Measurements from ENCODE around the gene CCL20.

Gene CCL20

DNA sequence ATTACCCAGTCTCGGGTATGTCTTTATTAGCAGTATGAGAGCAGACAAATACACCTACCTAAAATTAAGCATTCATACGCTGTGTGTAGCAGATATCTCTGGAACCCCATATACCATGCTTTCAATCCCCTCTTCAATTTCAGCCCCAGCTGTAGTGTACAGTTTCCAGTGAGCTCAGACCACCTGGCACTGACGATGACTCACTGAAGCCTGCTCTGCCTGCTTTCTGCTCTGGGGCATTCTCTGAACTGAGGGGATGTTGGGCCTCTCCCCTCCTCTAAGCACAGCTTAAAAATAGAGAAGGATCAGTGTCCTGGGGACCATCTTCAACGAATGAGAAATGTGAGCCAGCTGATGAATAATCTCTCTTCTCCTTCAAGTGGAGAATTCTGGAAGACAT is 8.7 kb upstream of the CCL20 start:
- no peak for DNase-seq

DNA sequence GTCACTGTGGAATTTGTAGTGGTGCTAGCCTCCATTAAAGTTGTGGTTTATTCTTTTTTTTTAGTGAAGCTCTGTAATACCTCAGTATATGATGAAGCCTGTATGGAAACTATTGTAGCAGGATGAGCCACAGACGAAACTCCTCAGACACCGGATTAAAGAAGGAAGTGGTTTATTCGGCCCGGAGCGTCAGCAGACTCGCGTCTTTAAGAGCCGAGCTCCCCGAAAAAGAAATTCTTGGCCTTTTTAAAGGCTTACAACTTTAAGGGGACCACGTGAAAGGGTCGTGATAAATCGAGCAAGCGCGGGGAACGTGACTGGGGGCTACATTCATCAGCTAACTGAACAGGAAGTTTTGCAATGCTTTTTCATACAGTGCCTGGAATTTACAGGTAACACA is 8.1 kb upstream of the CCL20 start:
- peak; percentile 48 for DNase-seq

DNA sequence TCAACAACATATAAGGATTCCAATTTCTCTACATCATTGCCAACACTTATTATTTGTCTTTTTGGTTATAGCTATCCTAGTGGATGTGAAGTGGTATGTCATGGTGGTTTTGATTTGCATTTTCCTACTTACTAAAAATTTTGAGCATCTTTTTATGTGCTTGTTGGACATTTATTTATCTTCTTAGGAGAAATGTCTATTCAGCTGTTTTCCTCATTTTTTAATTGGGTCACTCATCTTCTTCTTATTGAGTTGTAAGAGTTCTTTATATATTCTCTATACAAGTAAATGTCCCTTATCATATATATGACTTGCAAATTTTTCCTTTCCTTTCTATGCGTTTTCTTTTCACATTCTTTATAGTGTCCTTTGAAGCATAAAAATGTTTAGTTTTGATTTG is 4.7 kb upstream of the CCL20 start:
- DNase-seq = no peak

DNA sequence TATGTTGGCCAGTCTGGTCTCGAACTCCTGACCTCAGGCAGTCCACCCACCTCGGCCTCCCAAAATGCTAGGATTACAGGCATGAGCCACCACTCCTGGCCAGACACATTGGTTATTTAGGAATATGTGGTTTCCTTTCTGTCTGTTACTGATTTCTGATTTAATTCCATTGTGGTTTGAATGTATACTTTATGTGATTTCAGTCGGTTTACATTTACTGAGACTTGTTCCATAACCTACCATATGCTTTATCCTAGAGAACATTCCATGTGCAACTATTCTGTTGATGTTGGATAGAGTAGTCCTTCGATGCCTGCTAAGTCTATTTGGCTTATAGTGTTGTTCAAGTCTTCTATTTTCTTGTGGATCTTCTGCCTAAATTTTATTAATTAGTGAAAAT is 1.6 kb upstream of the CCL20 start:
- DNase-seq = no peak

DNA sequence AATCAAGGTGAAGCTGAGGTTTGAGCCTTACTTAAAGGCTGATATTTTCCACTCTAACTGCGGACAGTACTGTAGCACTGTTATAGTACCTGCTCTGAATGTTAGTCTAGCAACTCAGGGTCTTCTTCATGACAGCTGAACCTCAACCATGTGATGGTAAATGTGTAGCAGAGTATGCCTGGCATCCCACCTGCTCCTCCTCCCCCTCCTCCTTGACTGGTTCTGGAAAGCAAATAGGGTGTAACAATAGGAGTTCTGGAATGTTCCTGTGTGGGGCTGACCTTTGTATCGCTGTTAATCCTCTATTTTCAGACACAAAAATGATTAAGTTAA is 447 bp upstream of the CCL20 start:
- DNase-seq = no peak

DNA sequence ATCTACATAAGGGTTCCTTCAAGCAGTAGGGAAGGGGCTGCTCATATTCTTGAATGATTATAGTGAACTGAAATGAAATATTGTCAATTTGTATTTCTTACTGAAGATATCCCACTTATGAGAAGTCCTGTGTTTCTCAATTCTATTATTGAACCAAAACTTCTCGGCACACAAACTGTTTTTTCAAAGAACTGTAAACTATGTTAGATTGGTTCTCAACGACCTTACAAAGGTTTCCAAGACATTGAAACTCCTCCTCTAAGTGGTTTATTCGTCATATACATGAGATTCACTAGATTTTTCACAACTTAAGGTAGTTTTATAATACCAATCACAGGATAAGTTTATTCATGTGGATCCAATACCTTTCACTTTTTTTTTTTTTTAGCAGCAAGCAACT is 1.4 kb downstream of the CCL20 start:
- DNase-seq = no peak

DNA sequence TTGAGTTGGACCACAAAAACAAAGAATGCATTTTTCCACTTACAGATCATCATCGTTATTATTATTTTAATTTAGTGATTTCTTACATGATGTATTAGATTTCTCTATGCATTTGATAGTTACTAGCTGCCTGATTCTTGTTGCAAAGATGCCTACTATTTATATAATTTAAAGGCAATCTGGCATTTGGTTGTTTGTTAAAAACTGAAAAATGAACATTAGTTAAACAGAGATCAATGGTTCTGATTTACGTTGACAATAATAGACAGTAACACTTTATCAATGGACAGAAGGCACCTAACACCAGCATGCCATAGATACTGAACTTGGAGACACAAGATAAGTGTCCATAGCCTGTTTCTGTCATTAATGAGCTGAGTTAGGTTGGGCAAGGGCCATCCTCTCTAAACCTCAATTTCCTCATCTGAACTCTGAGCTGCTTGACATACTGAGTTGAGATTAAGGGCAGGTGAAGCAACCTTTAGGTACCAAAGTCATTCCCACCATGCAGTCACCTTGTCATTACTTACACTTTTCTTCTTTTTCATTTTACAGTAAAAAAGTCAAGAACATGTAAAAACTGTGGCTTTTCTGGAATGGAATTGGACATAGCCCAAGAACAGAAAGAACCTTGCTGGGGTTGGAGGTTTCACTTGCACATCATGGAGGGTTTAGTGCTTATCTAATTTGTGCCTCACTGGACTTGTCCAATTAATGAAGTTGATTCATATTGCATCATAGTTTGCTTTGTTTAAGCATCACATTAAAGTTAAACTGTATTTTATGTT is 3.1 kb downstream of the CCL20 start:
- no peak for DNase-seq

DNA sequence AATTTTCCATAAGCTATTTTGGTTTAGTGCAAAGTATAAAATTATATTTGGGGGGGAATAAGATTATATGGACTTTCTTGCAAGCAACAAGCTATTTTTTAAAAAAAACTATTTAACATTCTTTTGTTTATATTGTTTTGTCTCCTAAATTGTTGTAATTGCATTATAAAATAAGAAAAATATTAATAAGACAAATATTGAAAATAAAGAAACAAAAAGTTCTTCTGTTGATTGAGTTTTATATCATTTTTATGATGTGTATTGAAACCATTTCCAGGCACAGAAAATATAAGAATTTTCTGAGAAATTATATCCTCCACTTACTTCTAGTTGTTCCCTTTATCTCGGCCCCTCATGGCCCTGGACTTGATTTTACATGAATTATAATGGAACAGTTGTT is 3.7 kb downstream of the CCL20 start:
- DNase-seq = no peak

DNA sequence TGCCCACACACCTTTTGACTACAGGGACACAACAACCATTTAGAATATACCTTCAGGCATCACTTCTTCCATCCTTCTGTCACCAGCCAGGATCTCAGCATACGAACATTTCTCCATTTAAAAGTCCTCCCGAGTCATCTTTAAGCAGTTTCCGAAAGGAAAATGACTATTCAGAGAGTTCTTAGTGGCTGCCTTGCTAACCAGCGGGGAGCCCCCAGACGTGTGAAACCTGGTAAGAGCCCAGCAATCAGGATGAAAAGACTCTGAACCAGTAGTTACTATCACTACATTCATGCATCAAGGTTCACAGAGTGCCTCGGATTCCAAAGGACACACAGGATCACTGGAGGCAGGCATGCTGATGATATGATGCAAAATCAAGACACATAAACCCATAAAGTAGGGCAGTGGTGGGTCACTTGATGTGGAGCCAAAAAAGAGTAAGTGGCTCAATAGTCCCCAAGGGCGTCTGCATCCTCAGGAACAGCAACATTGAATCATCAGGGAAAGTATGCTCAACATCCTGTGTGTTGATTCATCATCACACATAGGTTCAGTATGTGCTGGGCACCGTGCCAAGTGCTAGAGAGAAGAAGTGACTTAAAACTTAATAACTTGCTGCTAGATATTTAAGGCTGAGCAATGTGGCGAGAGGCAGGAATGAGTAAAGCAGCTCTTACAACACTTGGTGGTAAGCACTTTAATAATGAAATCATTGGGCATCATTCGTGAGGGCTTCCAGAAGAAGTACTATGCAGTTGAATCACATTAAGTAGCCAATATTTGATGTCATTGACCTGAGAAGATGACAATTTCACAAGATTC is 4.4 kb downstream of the CCL20 start:
- peak; percentile 84 for DNase-seq

DNA sequence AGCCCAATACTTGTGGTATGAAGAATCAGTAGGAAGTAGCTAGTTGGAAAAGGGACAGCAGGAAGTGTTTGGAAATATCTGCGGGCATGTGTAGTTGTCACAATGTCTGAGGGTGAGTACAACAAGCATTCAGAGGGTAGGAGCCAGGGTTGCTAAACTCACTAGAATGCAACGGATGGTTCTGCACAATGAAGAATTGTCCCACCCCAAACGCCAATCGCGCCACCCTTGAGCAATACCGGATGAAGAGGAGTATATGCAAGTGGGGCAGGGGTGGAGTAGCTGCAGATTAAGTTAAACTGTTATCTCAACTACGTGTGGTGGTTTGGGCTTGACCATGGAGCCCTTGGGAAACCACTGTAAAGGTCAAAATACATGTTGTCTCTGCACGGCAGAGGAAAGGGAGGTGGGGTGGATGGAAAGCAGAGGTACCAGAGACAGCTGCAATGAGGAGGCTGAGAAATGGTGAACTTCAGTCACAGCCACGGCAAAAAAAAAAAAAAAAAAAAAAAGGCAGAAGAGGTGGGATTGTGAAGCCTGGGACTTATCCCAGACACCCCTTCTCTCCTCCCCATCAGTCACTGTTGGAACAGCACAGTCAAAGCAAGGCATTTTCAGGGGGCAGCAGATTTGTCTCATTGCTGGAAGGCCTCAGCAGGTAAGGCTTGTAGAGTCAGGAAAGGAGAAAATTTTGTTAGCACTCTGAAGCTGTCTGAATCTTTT is 5.2 kb downstream of the CCL20 start:
- peak; percentile 25 for DNase-seq

DNA sequence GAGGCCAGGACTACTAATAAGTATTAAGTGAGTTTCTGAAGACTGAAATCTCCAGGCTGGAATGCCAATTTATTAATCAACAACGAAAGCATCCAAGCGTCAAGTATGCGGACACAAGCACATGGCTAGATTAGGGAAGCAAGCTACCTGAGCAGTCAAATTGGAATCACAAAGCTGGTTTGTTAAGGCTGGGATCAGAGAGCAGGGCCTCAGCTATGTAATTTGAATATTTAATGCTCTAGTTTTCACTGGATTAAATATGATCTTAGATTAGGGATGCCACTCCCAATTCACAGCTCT is 5.7 kb downstream of the CCL20 start:
- DNase-seq = no peak

DNA sequence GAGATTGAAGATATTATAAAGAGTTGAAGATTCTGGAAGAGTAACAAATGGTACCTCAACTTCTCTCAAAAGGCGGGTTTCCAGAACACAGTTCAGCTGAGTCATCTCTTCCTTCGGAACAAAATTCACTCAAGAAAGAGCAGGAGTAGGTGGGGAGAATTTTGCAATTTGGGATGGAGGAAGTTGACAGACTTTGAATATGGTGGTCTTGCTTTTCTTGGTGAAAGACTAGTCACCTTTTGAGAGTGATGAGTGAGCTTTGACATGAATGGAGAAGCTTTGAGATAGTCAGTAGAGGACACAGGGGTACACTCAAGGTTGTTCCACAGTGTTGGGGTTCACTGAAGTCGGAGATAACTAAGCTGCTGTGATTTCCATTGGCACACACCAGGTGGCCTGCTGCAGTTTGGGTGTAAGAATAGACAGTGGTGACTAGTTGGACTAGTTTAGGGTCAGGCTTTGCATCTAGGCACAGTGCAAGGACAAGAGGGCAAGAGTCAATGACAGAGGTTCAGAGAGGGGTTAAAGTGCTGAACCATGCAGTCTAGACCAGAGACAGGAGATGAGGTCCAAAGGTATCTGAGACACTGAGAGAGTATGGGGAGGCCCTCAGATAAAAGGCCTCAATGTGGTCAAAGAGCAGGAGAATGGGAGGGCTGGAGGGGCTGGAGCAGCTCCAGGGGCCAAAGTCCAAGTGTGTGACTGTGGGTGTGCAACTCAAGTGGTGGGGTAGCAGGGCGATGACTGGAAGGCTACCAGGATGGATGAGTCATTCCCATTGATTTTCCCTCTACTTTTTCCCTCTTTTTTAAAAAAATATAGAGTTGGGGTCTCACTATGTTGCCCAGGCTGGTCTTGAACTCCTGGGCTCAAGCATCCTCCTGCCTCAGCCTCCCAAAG is 7.7 kb downstream of the CCL20 start:
- no peak for DNase-seq

DNA sequence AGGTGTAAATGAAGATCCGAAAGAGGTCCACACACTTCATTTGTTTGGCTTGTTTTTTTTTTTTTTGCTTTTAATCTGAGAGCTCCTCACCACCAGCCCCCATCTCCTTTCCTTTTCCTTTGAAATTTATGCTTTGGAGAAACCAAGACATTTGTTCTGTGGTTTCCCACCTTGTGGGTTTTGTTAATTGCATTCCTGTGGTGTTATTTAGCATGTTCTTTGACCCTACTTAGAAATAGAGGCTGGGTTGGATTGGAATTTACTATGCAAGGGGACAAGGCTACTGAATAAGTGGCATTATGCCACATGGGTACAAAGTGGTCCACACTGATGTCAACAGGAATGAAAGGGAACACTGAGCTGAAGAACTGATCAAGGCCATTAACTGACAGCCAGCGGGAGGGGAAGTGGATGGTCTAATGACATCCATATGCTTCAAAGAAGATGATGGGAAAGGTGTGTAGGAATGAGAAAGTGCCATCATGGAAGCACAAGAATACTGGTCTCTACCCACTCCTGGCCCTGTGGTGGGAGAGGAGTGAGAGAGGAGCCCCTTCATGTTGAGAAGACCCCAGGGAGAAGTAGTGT is 8.9 kb downstream of the CCL20 start:
- DNase-seq = no peak

DNA sequence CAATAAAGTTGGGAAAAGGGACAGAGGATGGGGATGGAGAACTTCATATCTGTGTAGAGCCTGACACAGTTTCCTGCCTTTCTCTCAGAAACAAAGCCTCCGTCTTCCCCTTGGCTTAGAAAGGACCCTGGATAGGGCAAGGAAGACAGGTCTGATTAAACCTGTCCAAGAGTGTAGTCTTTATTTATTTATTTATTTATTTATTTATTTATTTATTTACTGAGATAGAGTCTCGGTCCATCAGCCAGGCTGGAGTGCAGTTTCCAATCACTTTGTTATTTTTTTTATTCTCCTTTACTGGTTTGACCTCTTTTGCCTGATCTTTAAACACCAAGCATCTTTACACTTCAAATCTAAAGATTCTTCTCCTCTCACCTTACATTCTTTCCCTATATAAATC is 10.3 kb downstream of the CCL20 start:
- no peak for DNase-seq

DNA sequence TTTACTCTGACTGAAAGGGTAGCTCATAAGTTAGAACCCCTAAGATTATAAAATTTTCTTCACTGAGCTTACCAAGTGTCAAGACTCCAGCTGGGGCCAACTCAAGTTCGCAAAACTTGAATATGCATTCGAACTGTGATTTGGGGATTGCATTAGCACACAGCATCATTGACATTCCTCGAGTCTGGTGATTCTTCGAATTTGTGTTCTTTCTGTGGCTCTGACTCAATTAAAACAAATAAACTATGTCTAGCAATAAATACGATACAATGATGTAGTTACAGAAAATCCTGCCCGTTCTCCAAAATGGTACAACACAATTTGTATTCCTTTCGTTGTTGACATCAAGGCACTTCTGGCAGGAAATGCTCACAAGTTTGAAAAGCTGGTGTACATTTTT is 11.1 kb downstream of the CCL20 start:
- no peak for DNase-seq

DNA sequence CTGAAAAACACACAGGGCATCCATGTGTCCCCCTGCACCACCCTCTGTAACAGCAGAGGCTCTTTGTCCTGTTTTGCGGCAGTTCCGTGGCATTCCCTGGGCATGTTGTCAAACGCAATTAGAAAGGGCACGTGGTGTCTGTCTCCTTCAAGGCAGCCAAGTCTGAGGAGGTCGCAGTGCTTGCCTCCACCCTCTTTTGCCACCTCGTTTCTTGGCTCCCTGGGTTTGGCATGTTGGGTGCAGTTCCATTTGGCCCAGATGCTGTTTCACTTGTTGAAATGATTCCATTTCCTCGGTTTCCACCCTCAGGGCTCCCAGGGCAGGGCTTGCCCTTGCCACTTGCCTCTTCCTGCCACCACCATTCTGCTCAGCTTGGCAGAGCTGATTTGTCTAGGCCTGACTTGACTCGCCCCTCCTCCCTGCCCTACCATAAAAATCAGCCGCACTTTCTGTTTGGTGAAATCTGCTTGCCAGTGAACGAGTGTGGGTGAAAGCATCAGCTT is 12.4 kb downstream of the CCL20 start:
- peak; percentile 34 for DNase-seq

DNA sequence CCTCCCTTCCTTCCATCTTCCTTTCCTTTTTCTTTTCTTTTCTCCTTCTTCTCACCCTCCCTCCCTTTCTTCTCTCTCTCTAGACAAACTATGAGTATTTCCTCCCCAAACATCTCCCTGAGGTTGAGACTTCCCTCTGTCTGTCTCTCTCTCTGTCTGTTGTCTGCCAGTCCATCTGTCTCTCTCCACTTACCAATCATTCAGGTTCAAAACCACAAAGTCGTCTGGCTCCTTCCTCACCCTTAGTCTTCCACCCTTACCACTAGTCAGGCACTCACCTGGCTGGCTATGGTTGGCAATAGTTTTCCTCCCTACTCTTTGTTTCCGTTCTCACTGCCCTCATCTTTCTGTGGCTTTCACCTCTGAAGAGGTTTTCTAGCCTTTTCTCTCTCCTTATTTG is 12.9 kb downstream of the CCL20 start:
- no peak for DNase-seq

DNA sequence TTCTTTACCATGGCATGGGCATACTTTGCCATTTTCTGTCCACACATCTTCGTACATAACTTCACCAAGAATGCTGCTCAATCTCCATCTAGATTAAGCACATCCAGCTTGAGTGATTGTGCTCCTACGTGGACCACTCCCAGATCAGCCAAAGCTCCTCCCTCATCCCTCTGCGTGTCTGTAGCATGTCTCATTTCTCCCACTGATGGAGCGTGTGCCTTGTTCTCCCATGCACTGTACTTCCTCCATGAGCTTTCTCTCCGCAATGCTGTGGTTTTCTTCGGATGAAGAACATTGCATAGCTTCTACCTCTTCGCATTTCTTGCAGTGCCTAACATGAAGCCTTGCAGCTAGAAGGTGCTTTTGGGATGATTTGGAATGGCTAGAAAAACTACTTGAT is 13.5 kb downstream of the CCL20 start:
- DNase-seq = no peak

DNA sequence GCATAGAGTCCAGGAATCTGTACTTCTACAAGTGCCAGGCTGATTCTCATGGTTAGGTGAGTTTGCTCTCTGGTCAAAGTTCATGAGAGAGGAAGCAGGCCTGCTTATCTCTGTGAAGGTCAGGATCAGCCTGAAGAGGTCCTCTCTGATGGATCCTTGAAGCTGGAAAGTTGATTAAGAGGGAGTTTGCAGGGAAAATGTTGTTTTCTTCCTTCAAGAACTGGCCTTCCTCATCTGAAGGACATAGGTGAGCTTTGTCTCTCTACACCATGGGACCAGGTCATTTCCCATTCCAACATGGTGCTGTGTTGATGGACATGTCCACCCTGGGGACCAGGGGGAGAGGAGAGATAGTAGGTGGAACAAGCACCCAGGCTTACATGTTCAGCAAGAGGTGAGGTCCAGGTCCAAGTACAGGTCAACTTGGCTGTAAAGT is 14.9 kb downstream of the CCL20 start:
- DNase-seq = no peak

DNA sequence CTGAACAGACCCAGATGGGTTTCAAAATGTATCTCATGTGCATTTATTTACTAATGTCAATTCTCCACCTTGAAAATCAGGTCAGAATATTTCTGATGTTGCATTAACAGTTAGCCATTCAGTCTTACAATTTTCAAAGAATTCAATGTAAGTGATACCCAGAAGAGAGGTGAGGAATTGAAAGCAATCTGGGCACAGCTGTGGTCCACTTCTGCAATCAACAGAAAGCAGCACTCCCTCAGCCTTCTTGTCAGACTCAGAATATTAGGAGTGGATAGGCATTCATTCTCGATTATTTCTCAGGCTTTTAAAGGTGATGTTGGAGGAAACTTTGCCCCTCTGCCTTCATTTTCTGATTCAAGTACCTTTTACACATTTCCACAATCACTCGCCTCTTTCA is 15.7 kb downstream of the CCL20 start:
- DNase-seq = no peak

DNA sequence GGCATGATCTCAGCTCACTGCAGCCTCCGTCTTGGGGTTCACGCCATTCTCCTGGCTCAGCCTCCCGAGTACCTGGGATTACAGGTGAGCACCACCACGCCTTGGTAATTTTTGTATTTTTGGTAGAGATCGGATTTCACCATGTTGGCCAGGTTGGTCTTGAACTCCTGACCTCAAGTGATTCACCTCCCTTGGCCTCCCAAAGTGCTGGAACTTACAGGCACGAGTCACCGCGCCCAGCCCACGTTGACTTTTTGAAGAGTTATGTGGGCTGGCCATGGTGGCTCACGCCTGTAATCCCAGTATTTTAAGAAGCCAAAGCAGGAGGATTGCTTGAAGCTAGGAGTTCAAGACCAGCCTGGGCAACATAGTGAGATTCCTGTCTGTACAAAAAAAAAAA is 20.8 kb downstream of the CCL20 start:
- no peak for DNase-seq

DNA sequence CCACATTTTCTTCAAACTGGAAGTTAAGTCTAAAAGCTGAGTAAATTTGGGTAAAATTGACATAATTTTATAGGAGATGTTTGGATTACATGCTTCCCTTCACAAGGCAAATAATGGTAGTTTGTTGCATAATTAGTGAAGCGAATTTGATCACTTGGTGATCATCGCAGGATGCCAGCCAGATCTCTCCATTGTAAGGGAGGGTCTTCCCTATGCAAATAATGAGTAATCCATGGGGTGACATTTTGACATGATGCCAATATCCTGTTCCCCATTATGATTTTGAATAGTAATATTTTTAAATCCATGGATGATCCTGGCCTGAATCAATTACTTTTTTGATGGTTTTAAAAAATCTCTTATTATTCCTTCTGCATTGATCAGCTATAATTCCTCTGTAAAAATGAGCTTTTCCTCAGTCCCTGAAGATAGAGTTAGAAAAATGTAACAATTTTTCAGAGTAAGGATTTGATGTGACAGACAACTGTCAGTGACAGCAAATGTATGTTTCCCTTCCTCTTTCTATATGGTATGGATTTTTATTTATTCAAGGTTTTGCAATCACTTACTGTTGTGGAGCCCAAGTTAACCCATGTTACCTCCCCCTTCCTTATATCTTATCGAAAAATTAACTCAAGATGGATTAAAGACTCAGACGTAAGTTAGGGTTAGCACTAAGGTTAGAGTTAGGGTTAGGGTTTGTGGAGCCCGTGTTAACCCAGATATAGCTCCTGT is 21.4 kb downstream of the CCL20 start:
- no peak for DNase-seq
